MM.1S (cell line): ENCODE data around the gene ARHGEF10L.

Experiments
- DNase-seq: peaks from one replicate; pipeline ENCODE4 v3.0.0-alpha.2; 2015
- H2AFZ ChIP-seq: fragments of 300-600 bp; sonication (generic); 2 replicates; pipeline ENCODE4 v1.6.0; 2016; ENCODE audit warnings: antibody characterized with exemption, low read length
- H3F3A ChIP-seq: fragments of 300-600 bp; sonication (generic); 2 replicates; pipeline ENCODE4 v1.6.1; 2016; ENCODE audit warnings: mild to moderate bottlenecking, antibody characterized with exemption, low read length, moderate library complexity, mixed read lengths; ENCODE audit not compliant: insufficient read depth
- H3K27ac ChIP-seq: fragments of 300-600 bp; sonication (generic); 2 replicates; pipeline ENCODE4 v1.5.1; 2016; ENCODE audit warnings: mild to moderate bottlenecking, low read length
- H3K27me3 ChIP-seq: fragments of 300-600 bp; sonication (generic); replicated peaks from 2 replicates; pipeline ENCODE4 v1.6.0; 2016; ENCODE audit warnings: low read length; ENCODE audit not compliant: insufficient read depth
- H3K36me3 ChIP-seq: fragments of 300-600 bp; sonication (generic); replicated peaks from 2 replicates; pipeline ENCODE4 v1.6.1; 2016; ENCODE audit warnings: mild to moderate bottlenecking, low read length, mixed read lengths; ENCODE audit not compliant: insufficient read depth
- H3K4me1 ChIP-seq: fragments of 300-600 bp; sonication (generic); 2 replicates; pipeline ENCODE4 v1.6.1; 2016; ENCODE audit warnings: low read length, mixed read lengths
- H3K4me2 ChIP-seq: fragments of 300-600 bp; sonication (generic); 2 replicates; pipeline ENCODE4 v1.6.0; 2016; ENCODE audit warnings: low read depth, low read length
- H3K4me3 ChIP-seq: fragments of 300-600 bp; sonication (generic); 2 replicates; pipeline ENCODE4 v1.5.1; 2016; ENCODE audit warnings: low read length, mixed read lengths
- H3K79me2 ChIP-seq: fragments of 300-600 bp; sonication (generic); 2 replicates; pipeline ENCODE4 v1.6.1; 2016; ENCODE audit warnings: mixed run types, low read length, mixed read lengths
- H3K9ac ChIP-seq: fragments of 300-600 bp; sonication (generic); 2 replicates; pipeline ENCODE4 v1.6.1; 2016; ENCODE audit warnings: low read length, mixed read lengths
- H3K9me2 ChIP-seq: fragments of 300-600 bp; sonication (generic); replicated peaks from 2 replicates; pipeline ENCODE4 v1.6.1; 2016; ENCODE audit warnings: mild to moderate bottlenecking, low read length, mixed read lengths; ENCODE audit not compliant: insufficient read depth
- H3K9me3 ChIP-seq: fragments of 300-600 bp; sonication (generic); replicated peaks from 2 replicates; pipeline ENCODE4 v1.6.1; 2016; ENCODE audit warnings: mild to moderate bottlenecking, low read length, mixed read lengths; ENCODE audit not compliant: insufficient read depth
- H4K20me1 ChIP-seq: fragments of 300-600 bp; sonication (generic); 2 replicates; pipeline ENCODE4 v1.6.1; 2016; ENCODE audit warnings: mild to moderate bottlenecking, low read length, moderate library complexity, mixed read lengths; ENCODE audit not compliant: insufficient read depth
- EZH2 ChIP-seq: fragments of 300-600 bp; sonication (generic); optimal IDR thresholded peaks from 2 replicates; pipeline ENCODE3; 2017; ENCODE audit warnings: low read depth, mild to moderate bottlenecking, antibody characterized with exemption, low read length, mixed read lengths
- EZH2phosphoT487 ChIP-seq: fragments of 300-600 bp; sonication (generic); IDR thresholded peaks from 2 replicates; pipeline ENCODE4 v1.6.1; 2018; ENCODE audit warnings: antibody characterized with exemption, low read length
- TF ChIP-seq, protein P1 (sequence below): fragments of 300-600 bp; sonication (generic); IDR thresholded peaks from 2 replicates; pipeline ENCODE4 v1.5.1; 2016; ENCODE audit warnings: antibody characterized with exemption, low read length, mixed read lengths

Gene ARHGEF10L

DNA sequence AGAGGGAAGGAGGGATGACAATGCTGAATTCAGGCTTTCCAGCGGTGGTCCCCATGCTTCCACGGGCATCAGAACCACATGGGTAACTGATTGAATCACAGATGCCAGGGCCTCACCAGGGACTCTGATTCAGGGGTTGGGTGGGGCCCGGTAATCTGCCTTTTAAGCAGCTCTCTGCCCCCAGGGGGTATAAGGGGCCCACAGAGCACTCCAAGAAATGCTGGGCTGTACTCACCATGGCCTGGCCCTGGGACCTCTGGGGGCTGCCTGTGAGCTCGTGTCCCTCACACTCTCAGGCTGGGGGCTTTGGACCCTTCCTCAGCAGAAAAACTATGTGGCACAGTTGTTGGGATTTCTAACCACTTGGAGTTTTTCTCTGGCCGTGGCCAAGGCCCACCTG is 70.6 kb downstream of the ARHGEF10L start:
- H3K4me3 ChIP-seq, result no peak overlapping the region
- TF ChIP-seq EZH2 (no peak), EZH2phosphoT487 (no peak)
- TF ChIP-seq, protein P1, sequence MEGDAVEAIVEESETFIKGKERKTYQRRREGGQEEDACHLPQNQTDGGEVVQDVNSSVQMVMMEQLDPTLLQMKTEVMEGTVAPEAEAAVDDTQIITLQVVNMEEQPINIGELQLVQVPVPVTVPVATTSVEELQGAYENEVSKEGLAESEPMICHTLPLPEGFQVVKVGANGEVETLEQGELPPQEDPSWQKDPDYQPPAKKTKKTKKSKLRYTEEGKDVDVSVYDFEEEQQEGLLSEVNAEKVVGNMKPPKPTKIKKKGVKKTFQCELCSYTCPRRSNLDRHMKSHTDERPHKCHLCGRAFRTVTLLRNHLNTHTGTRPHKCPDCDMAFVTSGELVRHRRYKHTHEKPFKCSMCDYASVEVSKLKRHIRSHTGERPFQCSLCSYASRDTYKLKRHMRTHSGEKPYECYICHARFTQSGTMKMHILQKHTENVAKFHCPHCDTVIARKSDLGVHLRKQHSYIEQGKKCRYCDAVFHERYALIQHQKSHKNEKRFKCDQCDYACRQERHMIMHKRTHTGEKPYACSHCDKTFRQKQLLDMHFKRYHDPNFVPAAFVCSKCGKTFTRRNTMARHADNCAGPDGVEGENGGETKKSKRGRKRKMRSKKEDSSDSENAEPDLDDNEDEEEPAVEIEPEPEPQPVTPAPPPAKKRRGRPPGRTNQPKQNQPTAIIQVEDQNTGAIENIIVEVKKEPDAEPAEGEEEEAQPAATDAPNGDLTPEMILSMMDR, result no peak
- H4K20me1 ChIP-seq, result no peaks in the 10 kb centered on the region
- no peaks in the 10 kb centered on the region for H3K79me2 ChIP-seq
- no peaks in the 10 kb centered on the region for H3K4me1 ChIP-seq
- H3K27me3 ChIP-seq, result peaks cover 78% of the 10 kb centered on the region
- no peak for DNase-seq
- no peaks in the 10 kb centered on the region for H3K9me2 ChIP-seq
- H3K36me3 ChIP-seq, result no peaks in the 10 kb centered on the region
- no peak overlapping the region for H3K27ac ChIP-seq
- H2AFZ ChIP-seq, result no peak overlapping the region
- H3K9me3 ChIP-seq, result no peaks in the 10 kb centered on the region
- no peak overlapping the region for H3K4me2 ChIP-seq
- H3F3A ChIP-seq, result no peaks in the 10 kb centered on the region
- no peak overlapping the region for H3K9ac ChIP-seq

DNA sequence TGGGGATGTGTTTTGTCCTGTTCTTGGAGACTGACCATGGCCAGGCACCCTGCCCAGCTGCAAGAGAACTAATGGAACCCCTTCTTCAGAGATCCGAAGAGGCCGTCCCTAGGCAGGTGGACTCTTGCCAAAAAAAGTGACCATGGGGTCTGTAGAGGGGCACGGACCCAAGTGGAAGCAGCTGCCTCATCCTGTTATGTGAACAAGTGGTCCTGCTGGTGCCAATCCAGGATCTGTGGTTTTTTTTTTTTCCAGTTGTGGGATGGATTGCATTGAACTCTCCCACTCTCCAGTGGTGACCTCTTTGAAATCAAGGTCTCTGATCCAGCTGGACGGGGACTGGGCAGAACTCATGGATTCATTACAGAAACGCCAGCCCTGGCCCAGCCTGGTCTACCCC is 71.2 kb downstream of the ARHGEF10L start:
- Histone ChIP-seq H3K9me3 (no peaks in the 10 kb centered on the region), H3K27me3 (peaks cover 78% of the 10 kb centered on the region), H3K27ac (no peak overlapping the region), H3K4me3 (no peak overlapping the region), H3K36me3 (no peaks in the 10 kb centered on the region), H2AFZ (no peak overlapping the region), H3K4me1 (no peaks in the 10 kb centered on the region), H3K79me2 (no peaks in the 10 kb centered on the region), H3K9me2 (no peaks in the 10 kb centered on the region), H3F3A (no peaks in the 10 kb centered on the region), H3K4me2 (no peak overlapping the region), H4K20me1 (no peaks in the 10 kb centered on the region), H3K9ac (no peak overlapping the region)
- TF ChIP-seq EZH2phosphoT487, result no peak
- no peak for TF ChIP-seq EZH2
- TF ChIP-seq, protein P1, result no peak
- no peak for DNase-seq

DNA sequence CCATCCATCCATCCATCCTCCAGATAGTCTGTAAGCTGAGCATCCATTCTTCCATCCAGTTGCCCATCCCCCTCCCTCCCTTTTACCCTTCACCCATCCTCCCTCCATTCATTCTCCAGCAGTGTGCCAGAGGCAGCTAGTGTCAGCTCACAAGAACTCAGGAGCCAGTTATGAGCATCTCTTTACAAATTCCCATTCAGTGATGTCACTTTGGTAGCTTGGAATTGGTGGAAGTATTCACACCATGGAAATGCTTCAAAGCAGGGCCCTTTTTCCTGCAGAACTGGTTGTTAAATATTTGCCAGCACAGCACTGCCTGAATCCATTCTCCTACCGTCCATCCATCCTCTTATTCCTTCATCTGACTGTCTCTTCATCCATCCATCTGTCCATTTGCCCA is 72.5 kb downstream of the ARHGEF10L start:
- H3K4me3 ChIP-seq, result no peak overlapping the region
- H3K79me2 ChIP-seq, result no peaks in the 10 kb centered on the region
- no peak for DNase-seq
- TF ChIP-seq, protein P1, result no peak
- TF ChIP-seq EZH2 (no peak), EZH2phosphoT487 (no peak)
- H3K9ac ChIP-seq, result no peak overlapping the region
- no peaks in the 10 kb centered on the region for H4K20me1 ChIP-seq
- H2AFZ ChIP-seq, result no peak overlapping the region
- H3F3A ChIP-seq, result no peaks in the 10 kb centered on the region
- H3K4me1 ChIP-seq, result no peaks in the 10 kb centered on the region
- no peaks in the 10 kb centered on the region for H3K9me3 ChIP-seq
- no peaks in the 10 kb centered on the region for H3K36me3 ChIP-seq
- no peaks in the 10 kb centered on the region for H3K9me2 ChIP-seq
- H3K27ac ChIP-seq, result no peak overlapping the region
- no peak overlapping the region for H3K4me2 ChIP-seq
- H3K27me3 ChIP-seq, result peaks cover 84% of the 10 kb centered on the region

DNA sequence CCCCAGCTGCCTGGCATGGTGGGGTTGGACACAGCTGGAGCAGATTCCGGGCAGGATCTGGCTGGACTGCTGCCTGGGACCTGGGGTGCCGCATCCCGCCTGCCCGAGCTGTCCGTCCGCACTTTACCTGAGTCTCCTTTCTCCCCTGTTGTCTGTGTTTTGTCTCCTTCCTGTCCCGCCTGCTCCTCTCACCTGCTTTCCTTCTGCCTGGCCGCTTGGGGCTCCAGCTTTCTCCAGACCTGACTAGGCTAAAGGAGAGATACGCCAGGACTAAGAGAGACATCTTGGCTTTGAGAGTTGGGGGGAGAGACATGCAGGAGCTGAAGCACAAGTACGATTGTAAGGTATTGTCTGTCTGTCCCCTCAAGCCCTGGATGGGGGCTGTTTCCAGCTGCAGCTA is 73.3 kb downstream of the ARHGEF10L start:
- no peak overlapping the region for H3K4me3 ChIP-seq
- H3K36me3 ChIP-seq, result no peaks in the 10 kb centered on the region
- no peaks in the 10 kb centered on the region for H3K79me2 ChIP-seq
- no peak overlapping the region for H3K4me2 ChIP-seq
- TF ChIP-seq EZH2 (no peak), EZH2phosphoT487 (no peak)
- TF ChIP-seq, protein P1, result no peak
- peaks cover 89% of the 10 kb centered on the region for H3K27me3 ChIP-seq
- H3K9ac ChIP-seq, result no peak overlapping the region
- no peaks in the 10 kb centered on the region for H3F3A ChIP-seq
- H3K4me1 ChIP-seq, result no peaks in the 10 kb centered on the region
- no peak overlapping the region for H2AFZ ChIP-seq
- H3K9me2 ChIP-seq, result no peaks in the 10 kb centered on the region
- H3K9me3 ChIP-seq, result no peaks in the 10 kb centered on the region
- H3K27ac ChIP-seq, result no peak overlapping the region
- H4K20me1 ChIP-seq, result no peaks in the 10 kb centered on the region
- no peak for DNase-seq
